Small intestine (tissue), 7 donors: ENCODE results near the gene OR2Y1. TPM values are rescaled to one million over a fixed set of nuclear protein-coding genes. Genes with fewer than 3 reads are reported as not detected.

ENCODE experiments used
- DNase-seq, 2 donors: peaks; one replicate each; pipeline versions ENCODE4 v3.0.0 to v3.0.0-alpha.2; 2013
- FAIRE-seq: peaks from 2 replicates; lab custom pipeline; 2012; peaks lifted over from hg19 to GRCh38; lab: Jason Lieb, UNC
- H3K27ac ChIP-seq, 3 donors: one replicate each; pipeline ENCODE4 v1.5.1; 2013; ENCODE audit warnings: low read length in 2 of 3, mild to moderate bottlenecking in 2 of 3, control low read depth in 1 of 3, inconsistent platforms in 1 of 3, low read depth in 1 of 3, moderate library complexity in 1 of 3
- H3K27me3 ChIP-seq, 3 donors: one replicate each; pipeline ENCODE4 v1.6.1; 2013; ENCODE audit warnings: low read length in 3 of 3, inconsistent platforms in 1 of 3; ENCODE audit not compliant: control insufficient read depth in 3 of 3, insufficient read depth in 3 of 3
- H3K36me3 ChIP-seq, 3 donors: one replicate each; pipeline ENCODE4 v1.6.1; 2013; ENCODE audit warnings: low read length in 3 of 3, inconsistent platforms in 1 of 3, low read depth in 1 of 3, mild to moderate bottlenecking in 1 of 3, moderate library complexity in 1 of 3; ENCODE audit not compliant: control insufficient read depth in 3 of 3, insufficient read depth in 2 of 3
- H3K4me1 ChIP-seq, 3 donors: one replicate each; pipeline ENCODE4 v1.6.1; 2013; ENCODE audit warnings: low read length in 2 of 3, inconsistent platforms in 1 of 3, low read depth in 1 of 3, mild to moderate bottlenecking in 1 of 3, moderate library complexity in 1 of 3; ENCODE audit not compliant: control insufficient read depth in 3 of 3, insufficient read depth in 2 of 3
- H3K4me3 ChIP-seq, 3 donors: one replicate each; pipeline ENCODE4 v1.5.1; 2013; ENCODE audit warnings: low read length in 3 of 3, control low read depth in 1 of 3, inconsistent platforms in 1 of 3, low read depth in 1 of 3, mild to moderate bottlenecking in 1 of 3, moderate library complexity in 1 of 3
- H3K9me3 ChIP-seq, 2 donors: one replicate each; pipeline ENCODE4 v1.6.1; 2013; ENCODE audit warnings: low read depth in 1 of 2, low read length in 1 of 2; ENCODE audit not compliant: control insufficient read depth in 2 of 2, insufficient read depth in 1 of 2
- WGBS, 3 donors: extraction: QIAGEN DNeasy Blood & Tissue Kit; methylation state at CpG; one replicate each; pipeline ENCODE4 v1.1.7; 2013; 5-methylcytosine and 5-hydroxymethylcytosine counted together
- polyA plus RNA-seq, 4 donors: library from polyadenylated mRNA; stranded (reverse) in 3 of 4; unstranded in 1 of 4; fragments of 200-250 nt in 3 of 4; fragments of 120-200 nt in 1 of 4; gene quantifications; one replicate each; pipeline versions ENCODE4 v1.2.1 to v1.2.3, GENCODE V29; 2013
- donor health status: healthy with polysubstance abuse.
- donor health status: control.
- donor health status: control.
- donor health status: Bipolar disorder and iron deficiency.
- donor health status: healthy.

The OR2Y1 gene
- polyA plus RNA-seq, 4 donors, result not detected

DNA sequence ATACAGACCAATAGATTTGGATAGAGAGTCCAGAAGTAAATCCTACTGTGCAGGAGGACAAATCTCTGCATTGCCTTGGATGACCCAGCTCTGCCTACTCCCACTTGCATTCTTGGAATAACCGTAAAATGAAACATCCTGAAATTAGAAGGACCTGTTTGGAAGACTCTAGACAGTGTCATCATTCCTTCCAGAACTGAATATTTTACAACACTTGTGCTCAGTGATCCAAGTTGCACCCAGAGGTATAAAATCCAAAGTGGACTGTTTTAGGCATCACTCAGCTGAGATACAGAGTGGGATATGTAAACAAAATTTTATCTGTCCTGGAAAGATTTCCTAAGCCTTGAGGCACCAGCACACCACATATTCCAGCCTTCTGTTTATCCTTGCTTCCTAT lies 43.7 kb downstream of the OR2Y1 start:
- peaks cover 0 to 3% (median 2%) of the 10 kb centered on the region in 3 donors for H3K27me3 ChIP-seq
- no peak for FAIRE-seq
- DNase-seq, result no peak

GRCh38 chr5:180692429-180692828 lies 47.4 kb downstream of the OR2Y1 start:
- no peaks in the 10 kb centered on the region for H3K9me3 ChIP-seq
- no peak for FAIRE-seq
- H3K36me3 ChIP-seq, result no peaks in the 10 kb centered on the region
- H3K27ac ChIP-seq, result no peak overlapping the region
- no peak for DNase-seq
- H3K4me3 ChIP-seq, result no peak overlapping the region
- no peaks in the 10 kb centered on the region for H3K4me1 ChIP-seq
- peaks cover 0 to 6% (median 3%) of the 10 kb centered on the region in 3 donors for H3K27me3 ChIP-seq
- WGBS, 3 donors, result 64 to 85% (median 73%) methylated on average over 3 of the region's 3 CpGs

More for the DNA sequence above, 43.7 kb downstream of the OR2Y1 start:
- no peak overlapping the region for H3K27ac ChIP-seq
- H3K4me3 ChIP-seq, result no peak overlapping the region
- 71 to 97% (median 93%) methylated on average over 1 of the region's 1 CpG for WGBS, 3 donors
- no peaks in the 10 kb centered on the region for H3K9me3 ChIP-seq
- no peaks in the 10 kb centered on the region for H3K36me3 ChIP-seq
- H3K4me1 ChIP-seq, result no peaks in the 10 kb centered on the region

- Histone ChIP-seq H3K36me3 (no peaks in the 10 kb centered on the region), H3K9me3 (no peaks in the 10 kb centered on the region), H3K4me3 (no peak overlapping the region), H3K4me1 (no peaks in the 10 kb centered on the region), H3K27ac (no peak overlapping the region), H3K27me3 (peaks cover 0 to 11% (median 3%) of the 10 kb centered on the region in 3 donors)
- FAIRE-seq (no peak), DNase-seq (no peak)
- 30 to 64% (median 51%) methylated on average over 6 of the region's 6 CpGs for WGBS, 3 donors
Measured at GRCh38 chr5:180691046-180691445, 48.8 kb downstream of the OR2Y1 start.

GRCh38 chr5:180690562-180690961 lies 49.3 kb downstream of the OR2Y1 start:
- WGBS, 3 donors, result 34 to 55% (median 47%) methylated on average over 6 of the region's 6 CpGs
- H3K9me3 ChIP-seq, result no peaks in the 10 kb centered on the region
- FAIRE-seq, result no peak
- H3K27ac ChIP-seq, result no peak overlapping the region
- DNase-seq, result no peak
- H3K4me3 ChIP-seq, result no peak overlapping the region
- H3K36me3 ChIP-seq, result no peaks in the 10 kb centered on the region
- H3K27me3 ChIP-seq, result peaks cover 0 to 11% (median 3%) of the 10 kb centered on the region in 3 donors
- H3K4me1 ChIP-seq, result no peaks in the 10 kb centered on the region

DNA sequence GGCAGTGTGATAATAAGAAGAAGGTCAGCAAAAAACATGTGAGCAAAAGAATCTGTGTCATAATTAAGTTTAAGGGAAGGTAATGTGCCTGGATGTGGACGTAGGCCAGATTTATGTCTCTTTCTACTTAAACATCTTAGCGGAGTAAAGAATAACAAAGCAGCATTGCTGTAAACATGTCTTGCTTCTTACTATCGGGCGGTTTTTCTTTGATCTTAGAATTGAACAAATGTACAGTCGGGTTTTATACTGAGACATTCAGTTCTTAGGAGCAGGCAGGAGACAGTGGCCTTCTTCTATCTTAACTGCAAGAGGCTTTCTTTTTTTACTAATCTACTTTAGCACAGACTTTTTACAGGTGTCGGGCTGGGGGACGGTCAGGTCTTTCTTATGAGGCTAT lies 50.1 kb downstream of the OR2Y1 start:
- DNase-seq (no peak), FAIRE-seq (no peak)
- H3K27me3 ChIP-seq, result peaks cover 0 to 11% (median 3%) of the 10 kb centered on the region in 3 donors
- H3K4me1 ChIP-seq, result no peaks in the 10 kb centered on the region
- H3K4me3 ChIP-seq, result no peak overlapping the region
- no peaks in the 10 kb centered on the region for H3K9me3 ChIP-seq
- WGBS, 3 donors, result 67 to 76% (median 73%) methylated on average over 7 of the region's 7 CpGs
- no peaks in the 10 kb centered on the region for H3K36me3 ChIP-seq
- no peak overlapping the region for H3K27ac ChIP-seq

Other genes with a start within 250 kb of the OR2Y1 start
- gene CNOT6, start 245.7 kb downstream of the OR2Y1 start, polyA plus RNA-seq, result 10 to 100 TPM in 3 of 4 donors, 1 to 10 TPM in 1; 9.5 to 30.7 (median 14.5) TPM
- under 1 TPM in 2 of 4 donors, not detected in 2; 0.22 to 0.90 TPM for gene SCGB3A1, start 148.6 kb downstream of the OR2Y1 start, polyA plus RNA-seq
- 10 to 100 TPM in 1 of 4 donors, 1 to 10 TPM in 1, under 1 TPM in 2; 0.22 to 15.8 (median 3.0) TPM for gene FLT4, start 90.5 kb downstream of the OR2Y1 start, polyA plus RNA-seq
- gene MGAT1, start 62.7 kb upstream of the OR2Y1 start, polyA plus RNA-seq, result 100 to 1,000 TPM in 2 of 4 donors, 10 to 100 TPM in 2; 52.3 to 125 (median 89.2) TPM
- gene ZFP62, start 121.2 kb upstream of the OR2Y1 start, polyA plus RNA-seq, result 10 to 100 TPM in 3 of 4 donors, 1 to 10 TPM in 1; 8.7 to 57.2 (median 16.2) TPM
- 100 to 1,000 TPM in 2 of 4 donors, 10 to 100 TPM in 2; 53.8 to 192 (median 84.5) TPM for gene BTNL8, start 159.1 kb upstream of the OR2Y1 start, polyA plus RNA-seq
- 100 to 1,000 TPM in 2 of 4 donors, 10 to 100 TPM in 2; 35.6 to 162 (median 102) TPM for gene BTNL3, start 248.8 kb upstream of the OR2Y1 start, polyA plus RNA-seq